GM12891 (cell line): Measurements from ENCODE around the gene RTTN.

ENCODE experiments used
- POLR2A ChIP-seq: IDR thresholded peaks from 2 replicates; pipeline ENCODE4 v1.6.1; 2011; ENCODE audit warnings: low read depth, low read length, control low read depth
- POLR2AphosphoS5 ChIP-seq: IDR thresholded peaks from 2 replicates; pipeline ENCODE4 v1.6.1; 2011; ENCODE audit warnings: low read depth, low read length, control low read depth
- TAF1 ChIP-seq: IDR thresholded peaks from 2 replicates; pipeline ENCODE4 v1.6.1; 2011; ENCODE audit warnings: low read depth, low read length, control low read depth

DNA sequence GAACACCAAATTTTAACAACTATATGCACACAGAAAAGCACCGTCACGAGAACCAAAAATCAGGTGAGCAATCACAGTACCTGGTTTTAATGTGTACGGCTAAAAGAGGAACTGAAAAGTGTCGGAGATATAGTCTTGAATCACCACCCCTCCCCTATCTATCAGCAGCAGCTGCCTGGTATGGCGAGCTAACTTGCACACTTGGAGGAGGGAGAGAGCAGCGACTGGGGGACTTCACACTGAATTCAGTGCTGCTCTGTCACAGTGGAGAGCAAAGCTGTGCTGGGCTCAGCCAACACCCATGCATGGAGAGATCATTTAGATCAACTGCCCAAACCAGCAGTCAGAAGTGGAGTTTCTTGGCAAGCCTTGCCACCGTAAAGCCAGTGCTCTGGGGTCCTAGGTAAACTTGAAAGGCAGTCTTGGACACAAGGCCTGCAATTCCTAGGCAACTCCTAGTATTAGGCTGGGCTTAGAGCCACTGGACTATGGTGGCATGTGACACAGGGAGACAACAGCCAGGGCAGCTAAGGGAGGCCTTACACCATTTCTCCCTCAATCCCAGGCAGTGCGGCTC lies 168.6 kb downstream of the RTTN start:
- TF ChIP-seq TAF1 (0 out of 2 replicates have a peak, but pooled peaks have one; percentile 52), POLR2A (peak; percentile 59; the same call in 1 of the 2 replicates), POLR2AphosphoS5 (peak; percentile 33; the same call in 1 of the 2 replicates)
